Adrenal gland (tissue), 5 donors: ENCODE results near the gene RBM39.

Source experiments
- POLR2A ChIP-seq, 2 donors: fragments of 450-650 bp; IDR thresholded peaks; one replicate each; pipeline ENCODE4 v1.6.1; 2017; ENCODE audit warnings: antibody characterized with exemption in 2 of 2, mild to moderate bottlenecking in 2 of 2, moderate library complexity in 1 of 2
- TF ChIP-seq, protein P1 (sequence below), 6 experiments: fragments of 450-650 bp in 4 of 6; fragments of 200-600 bp in 2 of 6; sonication (generic) in 1 of 6; IDR thresholded peaks; 1 replicate in 5 of 6; 2 replicates in 1 of 6; pipeline versions ENCODE4 v1.5.1 to v1.8.0; 2016 to 2021; ENCODE audit warnings: antibody characterized with exemption in 6 of 6, mild to moderate bottlenecking in 2 of 6, moderate library complexity in 1 of 6
- donor health status: DM: no; HTN: no; CAD: no.

DNA sequence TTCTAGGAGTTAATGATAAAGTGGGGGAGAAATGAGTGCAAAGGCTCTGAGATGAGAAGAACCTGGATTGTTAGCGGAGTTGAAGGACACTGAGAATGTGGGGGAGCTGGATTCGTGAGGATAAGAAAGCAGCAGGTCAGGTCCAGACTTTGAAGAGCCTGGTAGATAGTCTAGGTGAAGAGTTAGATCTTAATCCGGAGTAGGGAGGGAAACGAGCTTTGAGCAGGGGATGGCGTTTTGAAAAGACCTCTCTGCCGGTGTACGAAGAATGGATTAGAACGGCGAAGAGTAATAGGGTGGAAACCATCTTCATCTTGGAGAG, 29.3 kb upstream of the RBM39 start:
- TF ChIP-seq, protein P1, sequence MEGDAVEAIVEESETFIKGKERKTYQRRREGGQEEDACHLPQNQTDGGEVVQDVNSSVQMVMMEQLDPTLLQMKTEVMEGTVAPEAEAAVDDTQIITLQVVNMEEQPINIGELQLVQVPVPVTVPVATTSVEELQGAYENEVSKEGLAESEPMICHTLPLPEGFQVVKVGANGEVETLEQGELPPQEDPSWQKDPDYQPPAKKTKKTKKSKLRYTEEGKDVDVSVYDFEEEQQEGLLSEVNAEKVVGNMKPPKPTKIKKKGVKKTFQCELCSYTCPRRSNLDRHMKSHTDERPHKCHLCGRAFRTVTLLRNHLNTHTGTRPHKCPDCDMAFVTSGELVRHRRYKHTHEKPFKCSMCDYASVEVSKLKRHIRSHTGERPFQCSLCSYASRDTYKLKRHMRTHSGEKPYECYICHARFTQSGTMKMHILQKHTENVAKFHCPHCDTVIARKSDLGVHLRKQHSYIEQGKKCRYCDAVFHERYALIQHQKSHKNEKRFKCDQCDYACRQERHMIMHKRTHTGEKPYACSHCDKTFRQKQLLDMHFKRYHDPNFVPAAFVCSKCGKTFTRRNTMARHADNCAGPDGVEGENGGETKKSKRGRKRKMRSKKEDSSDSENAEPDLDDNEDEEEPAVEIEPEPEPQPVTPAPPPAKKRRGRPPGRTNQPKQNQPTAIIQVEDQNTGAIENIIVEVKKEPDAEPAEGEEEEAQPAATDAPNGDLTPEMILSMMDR (IDR thresholded peaks at IDR 0.05), result no peak
- no peak for TF ChIP-seq POLR2A (IDR thresholded peaks at IDR 0.05)
